HepG2 (cell line): ENCODE data around the gene C2orf42. TPM values are rescaled to one million over a fixed set of nuclear protein-coding genes. Genes with fewer than 3 reads are reported as not detected.

Experiments
- ATF6 ChIP-seq: sonication (generic); formaldehyde crosslinking; conservative IDR thresholded peaks from 2 replicates; pipeline ENCODE4 v1.4.0; 2020; ENCODE audit warnings: missing genetic modification reagents
- CBX5 ChIP-seq: sonication (generic); formaldehyde crosslinking; IDR thresholded peaks from 2 replicates; pipeline ENCODE4 v1.4.0; 2020; ENCODE audit warnings: missing genetic modification reagents, borderline replicate concordance
- CTCF ChIP-seq: sonication (generic); formaldehyde crosslinking; IDR thresholded peaks from 2 replicates; pipeline ENCODE4 v1.5.0; 2020; ENCODE audit warnings: mild to moderate bottlenecking, missing genetic modification reagents, moderate library complexity
- FOXM1 ChIP-seq: sonication (generic); formaldehyde crosslinking; IDR thresholded peaks from 2 replicates; pipeline ENCODE4 v1.5.0; 2020; ENCODE audit warnings: missing genetic modification reagents
- GATAD1 ChIP-seq: IDR thresholded peaks from 2 replicates; pipeline ENCODE4 v1.6.1; 2016; ENCODE audit warnings: missing genetic modification reagents, missing compliant biosample characterization
- MED1 ChIP-seq: sonication (generic); formaldehyde crosslinking; IDR thresholded peaks from 2 replicates; pipeline ENCODE4 v1.4.0; 2020; ENCODE audit warnings: missing genetic modification reagents
- NFE2 ChIP-seq: sonication (generic); formaldehyde crosslinking; IDR thresholded peaks from 2 replicates; pipeline ENCODE4 v1.4.0; 2020; ENCODE audit warnings: missing genetic modification reagents
- NFIC ChIP-seq: IDR thresholded peaks from 2 replicates; pipeline ENCODE4 v1.6.1; 2012; ENCODE audit warnings: mild to moderate bottlenecking, low read length, inconsistent platforms
- SP4 ChIP-seq: sonication (generic); formaldehyde crosslinking; IDR thresholded peaks from 2 replicates; pipeline ENCODE4 v1.8.1; 2023; ENCODE audit warnings: mild to moderate bottlenecking, missing genetic modification reagents
- ZC3H4 ChIP-seq: sonication (generic); formaldehyde crosslinking; IDR thresholded peaks from 2 replicates; pipeline ENCODE4 v1.4.0; 2020; ENCODE audit warnings: missing genetic modification reagents, borderline replicate concordance
- ZEB1 ChIP-seq: IDR thresholded peaks from 2 replicates; pipeline ENCODE4 v1.6.1; 2012; ENCODE audit warnings: mild to moderate bottlenecking, low read depth, inconsistent platforms; ENCODE audit not compliant: insufficient replicate concordance
- ZFAT ChIP-seq: sonication (generic); formaldehyde crosslinking; conservative IDR thresholded peaks from 2 replicates; pipeline ENCODE4 v1.8.1; 2023; ENCODE audit warnings: missing genetic modification reagents, inconsistent platforms
- ZFP36L1 ChIP-seq: sonication (generic); formaldehyde crosslinking; IDR thresholded peaks from 2 replicates; pipeline ENCODE4 v1.8.0; 2022; ENCODE audit warnings: mild to moderate bottlenecking, missing genetic modification reagents, moderate library complexity
- ZNF224 ChIP-seq: sonication (generic); formaldehyde crosslinking; IDR thresholded peaks from 2 replicates; pipeline ENCODE4 v1.5.0; 2020; ENCODE audit warnings: mild to moderate bottlenecking, missing genetic modification reagents
- ZNF256 ChIP-seq: sonication (generic); formaldehyde crosslinking; conservative IDR thresholded peaks from 2 replicates; pipeline ENCODE4 v1.4.0; 2020; ENCODE audit warnings: missing genetic modification reagents
- ZNF331 ChIP-seq: sonication (generic); formaldehyde crosslinking; IDR thresholded peaks from 2 replicates; pipeline ENCODE4 v1.4.0; 2020; ENCODE audit warnings: missing genetic modification reagents
- ZNF33A ChIP-seq: sonication (generic); formaldehyde crosslinking; IDR thresholded peaks from 2 replicates; pipeline ENCODE4 v1.5.1; 2020; ENCODE audit warnings: missing genetic modification reagents, mild to moderate bottlenecking, moderate library complexity, borderline replicate concordance
- ZNF615 ChIP-seq: sonication (generic); formaldehyde crosslinking; IDR thresholded peaks from 2 replicates; pipeline ENCODE4 v1.5.0; 2020; ENCODE audit warnings: mild to moderate bottlenecking, missing genetic modification reagents, borderline replicate concordance
- ZNF775 ChIP-seq: sonication (generic); formaldehyde crosslinking; IDR thresholded peaks from 2 replicates; pipeline ENCODE4 v1.4.0; 2020; ENCODE audit warnings: missing genetic modification reagents, mild to moderate bottlenecking, moderate library complexity, borderline replicate concordance
- ZNF850 ChIP-seq: sonication (generic); formaldehyde crosslinking; conservative IDR thresholded peaks from 2 replicates; pipeline ENCODE4 v1.9.0; 2021; ENCODE audit warnings: mild to moderate bottlenecking, missing genetic modification reagents
- ZSCAN22 ChIP-seq: sonication (generic); formaldehyde crosslinking; IDR thresholded peaks from 2 replicates; pipeline ENCODE4 v1.4.0; 2020; ENCODE audit warnings: mild to moderate bottlenecking, missing genetic modification reagents
- polyA plus RNA-seq, 8 experiments: library from polyadenylated mRNA; depleted of rRNA in 3 of 8; stranded (reverse) in 7 of 8; unstranded in 1 of 8; fragments of >200 nt; fragmentation: Illumina TruSeq in 4 of 8; extraction: Trizol in 4 of 8; gene quantifications; 2 replicates each; pipeline versions ENCODE4 v1.2.1 to v1.2.3, GENCODE V29; 2011 to 2016; ENCODE audit warnings: low read depth in 4 of 8, missing spikeins in 1 of 8, mixed read lengths in 1 of 8; ENCODE audit not compliant: insufficient read depth in 1 of 8
- total RNA-seq, 5 experiments: library from RNA; depleted of rRNA; stranded (reverse); fragments of >200 nt; fragmentation: Illumina TruSeq; extraction: Trizol; gene quantifications; 2 replicates each; pipeline ENCODE4 v1.2.3, GENCODE V29; 2016; ENCODE audit warnings: low read depth in 1 of 5
- TF ChIP-seq, protein P1 (sequence below): sonication (generic); formaldehyde crosslinking; IDR thresholded peaks from 2 replicates; pipeline ENCODE4 v1.4.0; 2020; ENCODE audit warnings: missing genetic modification reagents
- TF ChIP-seq, protein P2 (sequence below): sonication (generic); formaldehyde crosslinking; IDR thresholded peaks from 2 replicates; pipeline ENCODE4 v1.8.1; 2023; ENCODE audit warnings: mild to moderate bottlenecking, missing genetic modification reagents

The C2orf42 gene
- total and polyA plus RNA-seq, 2 of the 13 experiments (the other 11 are each of a cell fraction or from before 2014, with no cell fraction given): 9.3 to 9.9 TPM

DNA sequence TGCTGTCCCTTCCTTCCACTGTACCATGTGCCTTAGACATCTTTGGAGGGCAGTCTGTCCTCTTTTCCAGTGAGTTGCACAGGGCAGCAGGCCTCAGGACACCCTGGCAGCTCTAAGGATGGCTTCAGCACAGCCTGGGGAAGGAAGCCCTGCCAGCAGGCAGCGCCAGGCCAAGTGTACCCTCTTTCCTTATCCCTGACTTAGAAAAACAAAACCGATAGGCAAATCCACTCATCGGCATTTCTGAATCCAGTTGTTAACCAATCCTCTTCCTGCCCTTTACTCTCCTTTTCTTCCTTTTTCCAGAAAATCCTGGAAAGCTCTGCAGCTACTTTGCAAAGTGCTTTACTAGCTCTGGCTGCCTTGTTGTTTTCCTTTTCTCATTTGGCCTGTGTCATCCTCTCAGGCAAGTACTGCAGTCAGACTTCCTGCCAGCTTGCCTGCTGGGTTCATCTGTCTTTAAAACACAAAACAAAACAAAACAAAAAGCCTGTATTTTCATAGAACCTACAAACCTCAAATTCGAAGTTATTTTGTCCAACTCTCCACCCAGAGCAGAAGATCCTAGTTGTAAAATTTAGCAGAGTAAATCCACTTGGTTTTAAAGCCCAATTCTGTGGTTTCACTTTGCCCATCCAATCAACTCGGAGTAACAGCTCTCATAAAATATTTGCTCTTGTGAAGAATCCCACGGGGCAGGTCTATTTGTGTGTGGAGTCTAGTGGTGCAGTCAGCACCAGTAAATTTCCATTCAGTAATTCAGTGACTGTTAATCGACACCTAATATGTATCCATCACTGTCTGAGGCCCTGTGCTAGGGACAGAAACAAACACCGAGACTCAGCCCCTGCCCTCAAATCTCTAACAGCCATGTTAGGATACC, 58.3 kb downstream of the C2orf42 start (continued):
- TF ChIP-seq ATF6: no peak
- TF ChIP-seq ZNF256: 0 out of 2 replicates have a peak, but pooled peaks have one; percentile 29
- TF ChIP-seq MED1 (CRISPR knock-in tag): peak; percentile 31; the same call in 1 of the 2 replicates
- TF ChIP-seq ZFP36L1: no peak
- no peak for TF ChIP-seq ZNF850 (CRISPR knock-in tag)
- TF ChIP-seq ZNF331 (CRISPR knock-in tag): 0 out of 2 replicates have a peak, but pooled peaks have one; percentile 7
- TF ChIP-seq CBX5 (CRISPR knock-in tag): no peak; the same call in 1 of the 2 replicates
- TF ChIP-seq ZNF33A (CRISPR knock-in tag): no peak
- TF ChIP-seq GATAD1: no peak
- TF ChIP-seq, protein P1, sequence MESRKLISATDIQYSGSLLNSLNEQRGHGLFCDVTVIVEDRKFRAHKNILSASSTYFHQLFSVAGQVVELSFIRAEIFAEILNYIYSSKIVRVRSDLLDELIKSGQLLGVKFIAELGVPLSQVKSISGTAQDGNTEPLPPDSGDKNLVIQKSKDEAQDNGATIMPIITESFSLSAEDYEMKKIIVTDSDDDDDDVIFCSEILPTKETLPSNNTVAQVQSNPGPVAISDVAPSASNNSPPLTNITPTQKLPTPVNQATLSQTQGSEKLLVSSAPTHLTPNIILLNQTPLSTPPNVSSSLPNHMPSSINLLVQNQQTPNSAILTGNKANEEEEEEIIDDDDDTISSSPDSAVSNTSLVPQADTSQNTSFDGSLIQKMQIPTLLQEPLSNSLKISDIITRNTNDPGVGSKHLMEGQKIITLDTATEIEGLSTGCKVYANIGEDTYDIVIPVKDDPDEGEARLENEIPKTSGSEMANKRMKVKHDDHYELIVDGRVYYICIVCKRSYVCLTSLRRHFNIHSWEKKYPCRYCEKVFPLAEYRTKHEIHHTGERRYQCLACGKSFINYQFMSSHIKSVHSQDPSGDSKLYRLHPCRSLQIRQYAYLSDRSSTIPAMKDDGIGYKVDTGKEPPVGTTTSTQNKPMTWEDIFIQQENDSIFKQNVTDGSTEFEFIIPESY (CRISPR knock-in tag): no peak
- TF ChIP-seq CTCF (CRISPR knock-in tag): no peak
- TF ChIP-seq ZNF224 (CRISPR knock-in tag): no peak
- TF ChIP-seq ZC3H4 (CRISPR knock-in tag): no peak
- peak; percentile 59; the same call in 1 of the 2 replicates for TF ChIP-seq NFIC
- TF ChIP-seq ZEB1: no peak
- TF ChIP-seq ZSCAN22 (CRISPR knock-in tag): no peak
- TF ChIP-seq ZNF775 (CRISPR knock-in tag): no peak
- TF ChIP-seq SP4 (CRISPR knock-in tag): no peak
- TF ChIP-seq NFE2: no peak
- TF ChIP-seq ZNF615 (CRISPR knock-in tag): no peak
- no peak for TF ChIP-seq FOXM1 (CRISPR knock-in tag)
- TF ChIP-seq, protein P2, sequence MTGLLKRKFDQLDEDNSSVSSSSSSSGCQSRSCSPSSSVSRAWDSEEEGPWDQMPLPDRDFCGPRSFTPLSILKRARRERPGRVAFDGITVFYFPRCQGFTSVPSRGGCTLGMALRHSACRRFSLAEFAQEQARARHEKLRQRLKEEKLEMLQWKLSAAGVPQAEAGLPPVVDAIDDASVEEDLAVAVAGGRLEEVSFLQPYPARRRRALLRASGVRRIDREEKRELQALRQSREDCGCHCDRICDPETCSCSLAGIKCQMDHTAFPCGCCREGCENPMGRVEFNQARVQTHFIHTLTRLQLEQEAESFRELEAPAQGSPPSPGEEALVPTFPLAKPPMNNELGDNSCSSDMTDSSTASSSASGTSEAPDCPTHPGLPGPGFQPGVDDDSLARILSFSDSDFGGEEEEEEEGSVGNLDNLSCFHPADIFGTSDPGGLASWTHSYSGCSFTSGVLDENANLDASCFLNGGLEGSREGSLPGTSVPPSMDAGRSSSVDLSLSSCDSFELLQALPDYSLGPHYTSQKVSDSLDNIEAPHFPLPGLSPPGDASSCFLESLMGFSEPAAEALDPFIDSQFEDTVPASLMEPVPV (CRISPR knock-in tag): no peak
- no peak for TF ChIP-seq ZFAT (CRISPR knock-in tag)
